Body of pancreas (tissue), 4 donors: ENCODE data around the gene SPATA13.
"Not testable (repeated sequence)": the region's sequence is repeated elsewhere in the genome, so short reads cannot be mapped to it uniquely, and the experiment has no call there.

Experiments
- CTCF ChIP-seq, 7 experiments: fragments of 450-650 bp in 4 of 7; fragments of 200-600 bp in 3 of 7; sonication (generic) in 3 of 7; IDR thresholded peaks; one replicate each; pipeline ENCODE4 v1.5.1; 2016 to 2019; ENCODE audit warnings: antibody characterized with exemption in 7 of 7
- POLR2A ChIP-seq, 3 donors: fragments of 450-650 bp; IDR thresholded peaks; one replicate each; pipeline ENCODE4 v1.6.1; 2016; ENCODE audit warnings: antibody characterized with exemption in 3 of 3, mild to moderate bottlenecking in 2 of 3

GRCh38 chr13:24322470-24322869 is 161.9 kb downstream of the SPATA13 start:
- TF ChIP-seq POLR2A (IDR thresholded peaks at IDR 0.05): not testable (repeated sequence)
- peak in 2 of 7 experiments; percentile 10 to 16 for TF ChIP-seq CTCF (IDR thresholded peaks at IDR 0.05)
